Measurements from ENCODE around the gene PADI2.

GRCh38 chr1:17130138-17130635 is 10.9 kb upstream of the PADI2 start:
- TF ChIP-seq CTCF (conservative IDR thresholded peaks at IDR 0.05) = no peak
- TF ChIP-seq ZFX (IDR thresholded peaks at IDR 0.05) = no peak

Data from C4-2B (cell line).